CD4-positive, alpha-beta memory T cell (primary cell): ENCODE data around the gene PCSK9. TPM values are rescaled to one million over a fixed set of nuclear protein-coding genes. Genes with fewer than 3 reads are reported as not detected.

Experiments used
- CTCF ChIA-PET: fragments of 350-600 bp; sonication (Branson Sonifier 250); formaldehyde crosslinking; loops from one replicate; lab custom pipeline; 2021; ENCODE audit warnings: inconsistent platforms; ENCODE audit not compliant: partially characterized antibody; lab: Charles Lee
- POLR2A ChIA-PET: fragments of 350-600 bp; sonication (Branson Sonifier 250); formaldehyde crosslinking; loops from one replicate; lab custom pipeline; 2021; ENCODE audit not compliant: partially characterized antibody; lab: Charles Lee
- DNase-seq, 5 donors: peaks; one replicate each; pipeline versions ENCODE4 v3.0.0 to v3.0.0-alpha.2; 2020 to 2022; ENCODE audit warnings: mixed read lengths in 1 of 5
- H3K27ac ChIP-seq: one replicate; pipeline ENCODE4 v1.7.0; 2013; ENCODE audit warnings: low read depth, low read length
- H3K27me3 ChIP-seq: 2 replicates; pipeline ENCODE4 v1.7.0; 2013; ENCODE audit warnings: mild to moderate bottlenecking, low read length, moderate library complexity; ENCODE audit not compliant: insufficient read depth
- H3K36me3 ChIP-seq: 2 replicates; pipeline ENCODE4 v1.7.0; 2013; ENCODE audit warnings: mild to moderate bottlenecking, low read length, moderate library complexity; ENCODE audit not compliant: insufficient read depth
- H3K4me1 ChIP-seq: 2 replicates; pipeline ENCODE4 v1.7.0; 2013; ENCODE audit warnings: mild to moderate bottlenecking, low read length, moderate library complexity; ENCODE audit not compliant: insufficient read depth
- H3K4me3 ChIP-seq, 2 donors: one replicate each; pipeline ENCODE4 v1.7.0; 2013; ENCODE audit warnings: low read length in 2 of 2, mild to moderate bottlenecking in 1 of 2
- H3K9me3 ChIP-seq, 2 donors: one replicate each; pipeline ENCODE4 v1.7.0; 2013; ENCODE audit warnings: low read length in 2 of 2, control low read depth in 1 of 2; ENCODE audit not compliant: control insufficient read depth in 1 of 2
- H3K27ac Mint-ChIP-seq, 7 donors: one replicate each; pipeline ENCODE4 v1.8.0; 2020 to 2021; ENCODE audit warnings: mixed read lengths in 7 of 7, mild to moderate bottlenecking in 6 of 7, inconsistent platforms in 3 of 7, moderate library complexity in 3 of 7
- H3K27me3 Mint-ChIP-seq, 2 donors: one replicate each; pipeline ENCODE4 v1.8.0; 2020 to 2021; ENCODE audit warnings: mixed read lengths in 2 of 2
- H3K36me3 Mint-ChIP-seq, 2 donors: one replicate each; pipeline ENCODE4 v1.8.0; 2020 to 2021; ENCODE audit warnings: mixed read lengths in 2 of 2, inconsistent platforms in 1 of 2, mild to moderate bottlenecking in 1 of 2
- H3K4me1 Mint-ChIP-seq, 4 donors: one replicate each; pipeline ENCODE4 v1.8.0; 2020 to 2021; ENCODE audit warnings: mixed read lengths in 4 of 4, mild to moderate bottlenecking in 1 of 4
- H3K4me3 Mint-ChIP-seq, 8 donors: one replicate each; pipeline ENCODE4 v1.8.0; 2020 to 2021; ENCODE audit warnings: mixed read lengths in 8 of 8, mild to moderate bottlenecking in 7 of 8, moderate library complexity in 6 of 8, inconsistent platforms in 3 of 8
- H3K9me3 Mint-ChIP-seq, 8 donors: one replicate each; pipeline ENCODE4 v1.8.0; 2020 to 2021; ENCODE audit warnings: mixed read lengths in 8 of 8, mild to moderate bottlenecking in 5 of 8, inconsistent platforms in 3 of 8, moderate library complexity in 1 of 8
- intact Hi-C: fragments of 100-400 bp; cut with micrococcal nuclease; formaldehyde crosslinking; loops from one replicate; pipeline ENCODE4 v1.15.1; 2023
- polyA plus RNA-seq, 2 donors: library from polyadenylated mRNA; unstranded; fragments of 300-500 nt; fragmentation: Illumina TruSeq; gene quantifications; one replicate each; pipeline ENCODE4 v1.2.3, GENCODE V29; 2021
- total RNA-seq, 2 experiments: library from RNA; stranded (reverse); gene quantifications; one replicate each; pipeline ENCODE4 v1.2.3, GENCODE V29; 2021

The PCSK9 gene
- total and polyA plus RNA-seq, 4 experiments from 2014 or later = not detected

DNA sequence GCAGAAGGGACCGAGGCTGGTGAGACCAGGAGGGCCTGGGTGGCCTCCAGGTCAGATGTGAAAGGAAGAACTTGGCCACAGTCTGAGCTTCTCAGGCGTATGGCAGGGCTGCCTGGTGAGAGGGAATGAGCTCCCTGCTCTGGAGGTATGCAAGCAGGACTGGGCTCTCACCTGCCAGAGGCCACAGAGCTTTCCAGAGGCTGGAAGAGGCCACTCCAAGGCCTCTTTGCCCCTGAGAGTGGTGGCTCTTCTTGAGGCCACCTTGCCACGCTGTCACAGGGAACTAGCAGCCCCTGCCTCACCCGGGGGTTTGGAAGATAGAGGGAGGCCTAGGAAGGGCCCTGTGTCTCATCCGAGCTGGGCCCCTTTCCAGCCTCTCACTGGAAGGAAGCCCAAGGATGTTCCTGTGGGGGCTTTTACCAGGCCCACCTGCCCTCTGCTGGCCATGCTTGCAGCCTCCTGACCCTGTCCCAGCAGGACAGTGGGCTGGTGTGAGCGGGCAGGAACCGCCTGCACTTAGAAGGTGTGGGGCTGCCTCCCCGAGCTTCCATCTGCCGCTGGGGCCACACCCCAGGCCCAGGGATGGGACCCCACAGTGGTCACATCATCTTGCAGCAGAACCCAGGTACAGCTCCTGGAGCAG lies 10.0 kb downstream of the PCSK9 start:
- no peak overlapping the region for H3K27ac Mint-ChIP-seq
- peaks cover 0 to 2% (median 0%) of the 10 kb centered on the region in 8 donors for H3K9me3 Mint-ChIP-seq
- ChIA-PET CTCF (interaction anchor here (0.8 kb wide), 1 partner anchor 98 kb away, joined by 3 read pairs; no protein-coding TSS in a partner anchor), POLR2A (no interaction called here)
- H3K4me3 Mint-ChIP-seq = no peak overlapping the region
- intact Hi-C loops = no loop called here
- no peaks in the 10 kb centered on the region for H3K9me3 ChIP-seq
- peaks cover 0 to 4% of the 10 kb centered on the region in 2 donors for H3K27me3 Mint-ChIP-seq
- H3K27ac ChIP-seq = no peak overlapping the region
- no peaks in the 10 kb centered on the region for H3K4me1 ChIP-seq
- no peak for DNase-seq
- no peaks in the 10 kb centered on the region for H3K27me3 ChIP-seq
- no peaks in the 10 kb centered on the region for H3K36me3 Mint-ChIP-seq
- no peaks in the 10 kb centered on the region for H3K4me1 Mint-ChIP-seq
- H3K4me3 ChIP-seq = no peak overlapping the region
- H3K36me3 ChIP-seq = no peaks in the 10 kb centered on the region

DNA sequence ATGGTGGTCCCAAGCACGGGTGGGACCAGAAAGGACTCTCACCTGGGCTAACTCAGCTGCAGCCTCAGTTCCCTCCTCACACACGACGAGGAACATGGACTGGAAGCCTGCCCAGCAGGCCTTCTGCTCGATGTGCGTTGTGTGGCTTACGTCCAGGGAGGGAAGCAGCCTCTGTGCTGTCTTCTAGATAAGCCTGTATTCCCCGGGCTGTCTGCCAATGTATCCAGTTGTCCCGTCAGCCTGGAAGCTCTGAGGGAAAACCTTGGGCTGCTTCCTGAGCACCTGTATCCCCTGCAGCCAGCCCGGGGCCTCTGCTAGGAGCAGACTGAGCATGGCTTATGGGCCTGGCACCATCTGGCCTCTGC lies 10.5 kb downstream of the PCSK9 start:
- H3K4me3 Mint-ChIP-seq = no peak overlapping the region
- H3K9me3 Mint-ChIP-seq = peaks cover 0 to under 1% (median 0%) of the 10 kb centered on the region in 8 donors
- no peaks in the 10 kb centered on the region for H3K4me1 ChIP-seq
- H3K4me3 ChIP-seq = no peak overlapping the region
- no peaks in the 10 kb centered on the region for H3K27me3 ChIP-seq
- POLR2A ChIA-PET = no interaction called here
- no peak overlapping the region for H3K27ac Mint-ChIP-seq
- H3K27ac ChIP-seq = no peak overlapping the region
- DNase-seq = no peak
- no peaks in the 10 kb centered on the region for H3K36me3 ChIP-seq
- H3K36me3 Mint-ChIP-seq = no peaks in the 10 kb centered on the region
- H3K27me3 Mint-ChIP-seq = peaks cover 0 to 4% of the 10 kb centered on the region in 2 donors
- intact Hi-C loops = no loop called here
- no peaks in the 10 kb centered on the region for H3K4me1 Mint-ChIP-seq
- CTCF ChIA-PET = interaction anchor here (0.8 kb wide), 1 partner anchor 99 kb away, joined by 3 read pairs; no protein-coding TSS in a partner anchor
- H3K9me3 ChIP-seq = no peaks in the 10 kb centered on the region

DNA sequence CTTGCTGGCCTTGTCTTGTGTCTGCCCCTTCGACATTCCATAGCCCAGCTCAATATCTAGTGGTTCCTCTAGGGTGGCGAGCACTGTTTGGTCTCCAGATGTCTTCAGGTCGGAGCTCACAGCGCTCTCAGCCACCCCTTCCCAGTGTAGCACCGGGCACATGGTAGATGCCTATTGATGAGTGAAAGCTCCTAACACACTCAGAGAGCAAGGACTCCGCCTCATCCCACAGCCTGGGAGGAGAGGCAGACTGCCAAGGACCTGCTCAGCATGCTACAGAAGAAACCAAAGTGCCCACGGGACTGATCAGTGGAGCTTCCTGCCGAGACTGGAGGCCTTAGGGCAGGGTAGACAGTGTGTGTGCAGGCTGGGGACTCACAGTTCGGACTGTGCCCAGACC lies 10.9 kb downstream of the PCSK9 start:
- Histone ChIP-seq H3K36me3 (no peaks in the 10 kb centered on the region), H3K27me3 (no peaks in the 10 kb centered on the region), H3K9me3 (no peaks in the 10 kb centered on the region), H3K4me3 (no peak overlapping the region), H3K4me1 (no peaks in the 10 kb centered on the region), H3K27ac (no peak overlapping the region)
- peaks cover 0 to 4% of the 10 kb centered on the region in 2 donors for H3K27me3 Mint-ChIP-seq
- no peaks in the 10 kb centered on the region for H3K9me3 Mint-ChIP-seq
- H3K4me3 Mint-ChIP-seq = no peak overlapping the region
- intact Hi-C loops = no loop called here
- H3K4me1 Mint-ChIP-seq = no peaks in the 10 kb centered on the region
- no peaks in the 10 kb centered on the region for H3K36me3 Mint-ChIP-seq
- H3K27ac Mint-ChIP-seq = no peak overlapping the region
- ChIA-PET POLR2A (no interaction called here), CTCF (no interaction called here)
- DNase-seq = no peak

DNA sequence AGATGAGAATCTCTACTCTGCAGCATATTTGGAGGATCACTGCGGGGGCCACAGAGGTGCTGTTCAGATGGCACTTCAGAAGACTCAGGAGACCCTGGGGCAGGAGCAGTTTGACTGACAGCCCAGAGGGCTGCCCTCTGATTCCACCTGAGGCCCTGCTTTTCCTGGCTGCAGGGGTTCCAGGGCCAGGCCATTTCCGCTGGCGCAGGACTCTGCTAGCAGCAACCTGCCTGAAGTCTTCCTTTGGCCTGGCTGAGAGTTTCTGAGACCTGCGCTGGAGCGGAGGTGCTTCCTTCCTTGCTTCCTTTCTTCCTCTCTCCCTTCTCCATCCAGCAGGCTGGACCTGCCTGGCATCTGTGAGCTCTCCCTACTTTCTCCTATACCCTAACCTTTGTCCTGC lies 11.8 kb downstream of the PCSK9 start:
- no peaks in the 10 kb centered on the region for H3K36me3 ChIP-seq
- no peak overlapping the region for H3K4me3 Mint-ChIP-seq
- peak overlapping the region in 1 of 7 donors; percentile 78 for H3K27ac Mint-ChIP-seq
- H3K9me3 ChIP-seq = no peaks in the 10 kb centered on the region
- DNase-seq = no peak
- ChIA-PET POLR2A (no interaction called here), CTCF (no interaction called here)
- H3K36me3 Mint-ChIP-seq = no peaks in the 10 kb centered on the region
- peaks cover 0 to 4% of the 10 kb centered on the region in 2 donors for H3K27me3 Mint-ChIP-seq
- H3K9me3 Mint-ChIP-seq = no peaks in the 10 kb centered on the region
- no peak overlapping the region for H3K27ac ChIP-seq
- intact Hi-C loops = no loop called here
- no peaks in the 10 kb centered on the region for H3K4me1 ChIP-seq
- no peaks in the 10 kb centered on the region for H3K4me1 Mint-ChIP-seq
- no peaks in the 10 kb centered on the region for H3K27me3 ChIP-seq
- H3K4me3 ChIP-seq = no peak overlapping the region

DNA sequence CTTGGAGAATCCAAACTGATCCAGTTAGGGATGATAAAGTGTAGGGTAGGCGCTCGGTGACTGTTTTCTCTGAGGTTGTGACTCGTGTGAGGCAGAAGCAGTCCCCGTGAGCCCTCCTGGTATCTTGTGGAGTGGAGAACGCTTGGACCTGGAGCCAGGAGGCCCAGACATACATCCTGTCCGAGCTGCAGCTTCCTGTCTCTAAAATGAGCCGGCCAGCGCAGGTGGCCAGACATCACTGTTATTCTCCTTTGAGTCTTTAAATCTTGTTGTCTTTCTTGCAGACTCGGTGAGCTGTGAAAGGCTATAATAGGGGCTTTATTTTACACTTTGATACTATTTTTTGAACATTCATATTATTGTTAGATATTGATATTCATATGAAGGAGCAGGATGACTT lies 12.3 kb downstream of the PCSK9 start:
- H3K9me3 Mint-ChIP-seq = no peaks in the 10 kb centered on the region
- intact Hi-C loops = no loop called here
- no peaks in the 10 kb centered on the region for H3K9me3 ChIP-seq
- peaks cover 0 to 4% of the 10 kb centered on the region in 2 donors for H3K27me3 Mint-ChIP-seq
- ChIA-PET POLR2A (no interaction called here), CTCF (no interaction called here)
- no peaks in the 10 kb centered on the region for H3K4me1 Mint-ChIP-seq
- H3K27me3 ChIP-seq = no peaks in the 10 kb centered on the region
- H3K36me3 ChIP-seq = no peaks in the 10 kb centered on the region
- H3K4me3 ChIP-seq = no peak overlapping the region
- DNase-seq = no peak
- no peak overlapping the region for H3K27ac Mint-ChIP-seq
- H3K27ac ChIP-seq = no peak overlapping the region
- no peaks in the 10 kb centered on the region for H3K4me1 ChIP-seq
- no peak overlapping the region for H3K4me3 Mint-ChIP-seq
- no peaks in the 10 kb centered on the region for H3K36me3 Mint-ChIP-seq

DNA sequence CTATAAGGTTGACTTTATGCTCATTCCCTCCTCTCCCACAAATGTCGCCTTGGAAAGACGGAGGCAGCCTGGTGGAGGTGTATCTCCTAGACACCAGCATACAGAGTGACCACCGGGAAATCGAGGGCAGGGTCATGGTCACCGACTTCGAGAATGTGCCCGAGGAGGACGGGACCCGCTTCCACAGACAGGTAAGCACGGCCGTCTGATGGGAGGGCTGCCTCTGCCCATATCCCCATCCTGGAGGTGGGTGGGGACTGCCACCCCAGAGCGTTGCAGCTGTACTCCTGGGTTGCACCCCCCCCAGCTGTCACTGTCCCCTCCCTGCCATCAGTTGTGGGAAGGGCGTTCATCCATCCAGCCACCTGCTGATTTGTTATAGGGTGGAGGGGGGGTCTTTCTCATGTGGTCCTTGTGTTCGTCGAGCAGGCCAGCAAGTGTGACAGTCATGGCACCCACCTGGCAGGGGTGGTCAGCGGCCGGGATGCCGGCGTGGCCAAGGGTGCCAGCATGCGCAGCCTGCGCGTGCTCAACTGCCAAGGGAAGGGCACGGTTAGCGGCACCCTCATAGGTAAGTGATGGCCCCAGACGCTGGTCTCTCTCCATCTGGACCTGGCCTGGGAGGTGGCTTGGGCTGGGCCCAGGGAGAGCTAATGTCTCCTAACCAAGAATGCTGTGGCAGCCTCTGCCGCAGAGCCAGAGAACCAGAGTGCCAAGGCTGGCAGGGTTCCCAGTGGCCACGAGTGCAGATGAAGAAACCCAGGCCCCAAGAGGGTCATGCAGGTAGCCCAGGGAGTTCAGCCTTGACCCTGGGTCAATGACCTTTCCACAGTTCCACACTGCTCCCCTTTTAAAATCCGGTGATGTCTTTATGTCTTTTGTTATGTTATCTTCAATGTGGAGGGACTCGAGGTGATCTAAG lies 13.1 kb downstream of the PCSK9 start:
- POLR2A ChIA-PET = no interaction called here
- CTCF ChIA-PET = no interaction called here
- no peak for DNase-seq
- Histone ChIP-seq H3K36me3 (no peaks in the 10 kb centered on the region), H3K27me3 (no peaks in the 10 kb centered on the region), H3K9me3 (no peaks in the 10 kb centered on the region), H3K4me3 (no peak overlapping the region), H3K27ac (no peak overlapping the region), H3K4me1 (no peaks in the 10 kb centered on the region)
- no peaks in the 10 kb centered on the region for H3K36me3 Mint-ChIP-seq
- no peaks in the 10 kb centered on the region for H3K4me1 Mint-ChIP-seq
- intact Hi-C loops = no loop called here
- H3K4me3 Mint-ChIP-seq = no peak overlapping the region
- H3K27me3 Mint-ChIP-seq = peaks cover 0 to 3% of the 10 kb centered on the region in 2 donors
- no peak overlapping the region for H3K27ac Mint-ChIP-seq
- no peaks in the 10 kb centered on the region for H3K9me3 Mint-ChIP-seq

DNA sequence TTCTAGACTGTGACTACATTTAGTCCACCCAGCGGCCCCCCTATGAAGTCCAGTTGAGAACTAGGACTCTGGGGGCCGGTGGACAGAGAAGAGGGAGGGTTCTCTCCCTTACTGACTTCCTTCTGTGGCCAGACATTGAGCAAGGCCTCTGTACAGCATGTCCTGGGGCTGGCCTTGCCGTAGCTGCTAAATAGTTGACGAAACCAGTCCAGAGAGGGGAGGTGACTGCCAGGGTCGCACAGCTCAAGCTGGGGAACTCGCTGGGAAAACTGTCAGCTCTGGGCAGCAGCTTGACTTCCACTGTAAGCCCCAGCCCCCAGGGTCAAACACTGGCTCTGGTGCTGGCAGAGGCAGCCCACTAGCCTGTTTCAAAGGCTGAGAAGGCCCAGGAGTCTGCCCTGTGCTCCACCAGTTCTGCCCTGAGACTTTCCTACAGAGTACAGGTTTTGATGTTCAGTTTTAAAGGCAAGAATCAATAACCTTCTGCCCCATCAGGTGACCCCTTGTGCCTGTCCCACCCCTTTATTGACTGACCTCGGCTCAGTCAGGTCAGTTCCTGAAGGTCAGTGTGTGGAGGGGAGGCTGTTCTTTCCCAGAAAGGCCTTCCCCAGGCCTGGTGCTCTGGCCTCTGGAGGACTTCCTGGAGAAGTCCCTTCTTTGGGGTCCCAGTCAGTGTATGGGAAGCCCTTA lies 14.1 kb downstream of the PCSK9 start:
- H3K4me3 ChIP-seq = no peak overlapping the region
- H3K4me1 ChIP-seq = no peaks in the 10 kb centered on the region
- H3K27ac Mint-ChIP-seq = no peak overlapping the region
- no peak overlapping the region for H3K4me3 Mint-ChIP-seq
- H3K36me3 ChIP-seq = no peaks in the 10 kb centered on the region
- no peaks in the 10 kb centered on the region for H3K36me3 Mint-ChIP-seq
- no peak for DNase-seq
- no peak overlapping the region for H3K27ac ChIP-seq
- H3K27me3 Mint-ChIP-seq = peaks cover 0 to 3% of the 10 kb centered on the region in 2 donors
- no peaks in the 10 kb centered on the region for H3K27me3 ChIP-seq
- no peaks in the 10 kb centered on the region for H3K9me3 Mint-ChIP-seq
- ChIA-PET POLR2A (no interaction called here), CTCF (no interaction called here)
- no peaks in the 10 kb centered on the region for H3K9me3 ChIP-seq
- intact Hi-C loops = no loop called here
- no peaks in the 10 kb centered on the region for H3K4me1 Mint-ChIP-seq
